Stimulated activated CD8-positive, alpha-beta memory T cell treated with anti-CD3 and anti-CD28 coated beads, Interleukin-15, amount 100 ng/mL, for 48 hours (primary cell): ENCODE measurements around the gene TNS4.
A peak's percentile ranks its signal among the peaks of the same experiment; 100 is the strongest.

Source experiments
- DNase-seq, 2 donors: peaks; one replicate each; pipeline ENCODE4 v3.0.0-alpha.2; 2020; ENCODE audit warnings: low read depth in 2 of 2

TNS4 gene

GRCh38 chr17:40535438-40535837 is 34.0 kb upstream of the TNS4 start:
- DNase-seq = no peak

GRCh38 chr17:40534371-40535189 is 33.2 kb upstream of the TNS4 start:
- DNase-seq = no peak

GRCh38 chr17:40533896-40534295 is 32.5 kb upstream of the TNS4 start:
- no peak for DNase-seq

GRCh38 chr17:40532520-40533253 is 31.3 kb upstream of the TNS4 start:
- DNase-seq = no peak

GRCh38 chr17:40531051-40531991 is 29.9 kb upstream of the TNS4 start:
- DNase-seq = peak; percentile 70 to 79

- no peak for DNase-seq
Measured at GRCh38 chr17:40530531-40530994, 29.1 kb upstream of the TNS4 start.

GRCh38 chr17:40529991-40530390 is 28.6 kb upstream of the TNS4 start:
- DNase-seq = no peak

- no peak for DNase-seq
Measured at GRCh38 chr17:40528692-40529417, 27.4 kb upstream of the TNS4 start.

GRCh38 chr17:40526668-40527067 is 25.2 kb upstream of the TNS4 start:
- DNase-seq = no peak

GRCh38 chr17:40525294-40525693 is 23.9 kb upstream of the TNS4 start:
- no peak for DNase-seq

- no peak for DNase-seq
Measured at GRCh38 chr17:40524243-40524965, 23.0 kb upstream of the TNS4 start.

GRCh38 chr17:40522961-40523310 is 21.5 kb upstream of the TNS4 start:
- DNase-seq = no peak

GRCh38 chr17:40522250-40522960 is 21.0 kb upstream of the TNS4 start:
- no peak for DNase-seq

GRCh38 chr17:40520991-40521453 is 19.6 kb upstream of the TNS4 start:
- DNase-seq = no peak

- DNase-seq = no peak
Measured at GRCh38 chr17:40519089-40519775, 17.8 kb upstream of the TNS4 start.

GRCh38 chr17:40518401-40519088 is 17.1 kb upstream of the TNS4 start:
- DNase-seq = no peak

GRCh38 chr17:40517981-40518380 is 16.6 kb upstream of the TNS4 start:
- DNase-seq = no peak

- DNase-seq = no peak
Measured at GRCh38 chr17:40517286-40517662, 15.9 kb upstream of the TNS4 start.
